GM21526 (cell line): Measurements from ENCODE around the gene RASSF5.

Experiments
- ATAC-seq: cut with Tn5 transposase; IDR thresholded peaks from one replicate; pipeline ENCODE4 v1.9.1; 2021; ENCODE audit warnings: moderate library complexity; ENCODE audit not compliant: unreplicated experiment, low FRiP score

Gene RASSF5

DNA sequence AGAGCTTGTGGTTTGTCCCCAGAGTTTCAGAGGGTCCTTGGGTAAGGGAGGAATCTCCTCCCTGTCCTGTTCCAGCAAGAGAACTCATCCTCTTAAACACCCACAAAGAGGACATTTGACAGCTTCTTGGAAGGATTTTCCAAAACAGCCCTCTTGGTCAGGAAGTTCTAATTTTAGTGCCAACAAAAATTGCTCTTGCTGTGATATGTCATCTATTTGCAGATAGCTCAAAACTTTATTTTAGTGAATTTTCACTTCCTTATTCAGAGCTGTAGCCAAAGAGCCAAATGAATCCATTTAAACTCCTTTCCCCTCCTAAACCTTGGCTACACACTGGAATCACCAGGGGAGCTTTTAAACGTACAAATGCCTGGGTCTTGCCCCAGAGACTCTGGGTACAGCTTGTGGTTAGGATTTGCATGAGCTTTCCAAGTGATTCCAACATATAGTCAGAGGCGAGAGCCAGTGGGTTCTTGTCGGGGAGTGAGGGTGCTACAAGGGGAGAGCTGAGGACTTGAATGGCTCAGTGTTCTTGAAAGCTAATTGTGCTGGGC is 11.8 kb upstream of the RASSF5 start:
- no peak for ATAC-seq

DNA sequence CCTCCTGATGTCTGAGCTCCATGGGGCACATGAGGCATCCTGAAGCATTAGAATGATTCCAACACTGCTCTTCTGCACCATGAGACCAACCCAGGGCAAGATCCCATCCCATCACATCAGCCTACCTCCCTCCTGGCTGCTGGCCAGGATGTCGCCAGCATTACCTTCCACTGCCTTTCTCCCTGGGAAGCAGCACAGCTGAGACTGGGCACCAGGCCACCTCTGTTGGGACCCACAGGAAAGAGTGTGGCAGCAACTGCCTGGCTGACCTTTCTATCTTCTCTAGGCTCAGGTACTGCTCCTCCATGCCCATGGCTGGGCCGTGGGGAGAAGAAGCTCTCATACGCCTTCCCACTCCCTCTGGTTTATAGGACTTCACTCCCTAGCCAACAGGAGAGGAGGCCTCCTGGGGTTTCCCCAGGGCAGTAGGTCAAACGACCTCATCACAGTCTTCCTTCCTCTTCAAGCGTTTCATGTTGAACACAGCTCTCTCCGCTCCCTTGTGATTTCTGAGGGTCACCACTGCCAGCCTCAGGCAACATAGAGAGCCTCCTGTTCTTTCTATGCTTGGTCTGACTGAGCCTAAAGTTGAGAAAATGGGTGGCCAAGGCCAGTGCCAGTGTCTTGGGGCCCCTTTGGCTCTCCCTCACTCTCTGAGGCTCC is 11.1 kb upstream of the RASSF5 start:
- no peak for ATAC-seq

DNA sequence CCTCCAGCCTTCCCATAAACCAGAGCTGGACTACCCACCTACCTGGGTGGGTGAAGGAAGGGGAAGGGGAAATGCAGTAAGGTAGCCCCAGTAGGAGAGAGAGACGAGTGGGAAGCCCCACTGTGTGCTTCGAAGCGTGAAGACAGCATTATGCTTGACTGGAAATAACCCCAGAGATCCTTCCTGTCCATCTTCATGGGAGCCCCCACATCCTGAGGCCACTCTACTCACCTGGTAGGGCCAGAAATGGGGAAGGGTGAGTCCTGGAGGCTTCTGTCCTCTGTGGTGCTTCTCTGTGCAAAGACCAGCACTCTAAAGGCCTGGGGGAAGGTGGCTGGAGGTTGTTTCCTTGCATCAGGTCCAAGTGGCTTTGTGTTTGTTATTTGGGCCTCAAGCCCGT is 10.0 kb upstream of the RASSF5 start:
- ATAC-seq = no peak

DNA sequence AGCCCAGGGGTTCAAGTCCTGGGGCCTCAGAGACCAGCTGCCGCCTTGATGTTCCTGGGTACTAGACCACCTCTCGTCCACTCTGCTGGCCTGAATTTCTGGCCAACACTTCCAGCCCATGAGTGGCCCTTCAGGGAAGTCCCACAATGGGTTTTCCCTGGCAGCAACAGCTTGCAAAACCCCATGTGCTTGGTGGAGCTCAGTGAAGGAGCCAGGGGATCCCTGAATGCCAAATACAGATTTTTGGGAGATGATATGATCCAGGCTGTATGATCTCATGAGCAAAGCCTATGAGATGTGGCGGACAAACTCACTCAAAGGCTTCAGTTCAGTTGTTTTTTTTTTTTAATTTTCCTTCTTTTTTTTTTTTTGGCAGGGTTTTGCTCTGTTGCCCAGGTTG is 9.6 kb upstream of the RASSF5 start:
- ATAC-seq = no peak

DNA sequence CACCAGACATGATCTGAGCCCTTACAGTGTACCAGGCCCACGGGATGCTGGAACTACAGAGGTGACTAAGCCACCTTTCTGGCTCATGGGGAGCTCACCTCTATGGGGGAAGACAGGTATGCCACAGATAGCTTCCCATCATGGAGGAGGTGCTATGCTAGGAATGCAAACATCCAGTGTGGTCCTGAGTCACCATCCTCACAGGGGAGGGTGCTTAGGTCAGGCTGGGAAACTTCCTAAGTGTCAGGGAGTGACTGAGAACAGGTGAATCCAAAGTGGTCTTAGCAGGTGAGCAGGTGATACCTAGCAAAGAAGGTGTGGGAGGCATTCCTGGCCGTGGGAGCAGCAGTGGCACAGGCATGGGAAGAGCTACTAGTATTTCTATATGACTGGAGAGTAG is 8.6 kb upstream of the RASSF5 start:
- ATAC-seq = no peak

DNA sequence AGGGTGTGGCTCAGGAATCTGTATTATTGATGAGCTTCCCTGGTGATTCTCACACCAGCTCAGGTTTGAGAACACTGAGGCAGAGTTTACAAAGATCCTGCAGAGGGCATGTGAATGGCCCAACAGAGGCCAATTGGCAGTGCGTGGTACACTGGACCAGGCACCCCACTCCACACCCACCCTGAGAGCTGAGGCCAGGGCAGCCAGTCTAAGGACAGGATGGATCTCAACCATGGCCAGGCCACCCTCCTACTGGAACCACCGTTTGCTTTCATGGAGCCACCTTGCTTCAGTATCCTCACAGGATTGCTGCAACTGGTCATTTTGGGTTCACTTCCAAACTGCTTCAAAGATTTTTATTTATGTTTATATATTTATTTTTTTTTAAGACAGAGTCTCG is 7.3 kb upstream of the RASSF5 start:
- ATAC-seq = no peak

DNA sequence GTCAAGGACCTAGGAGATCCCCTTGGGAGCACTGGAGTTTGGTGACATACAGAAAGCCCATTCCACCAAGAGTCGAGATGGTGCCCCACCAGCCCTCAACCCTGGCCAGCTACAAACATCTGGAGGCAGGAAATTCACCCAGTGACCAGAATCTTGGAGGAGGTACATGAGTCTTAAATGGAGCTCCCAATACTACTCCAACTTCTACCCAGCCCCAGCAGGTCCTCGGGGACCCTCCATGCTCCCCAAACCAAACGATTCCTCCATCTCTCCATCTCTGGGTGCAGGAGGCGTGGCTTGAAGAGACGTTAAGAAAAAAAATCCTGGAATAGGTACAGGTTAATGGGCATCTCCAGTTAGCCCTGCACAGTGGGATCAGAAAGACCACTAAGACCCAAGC is 5.5 kb upstream of the RASSF5 start:
- ATAC-seq = no peak

DNA sequence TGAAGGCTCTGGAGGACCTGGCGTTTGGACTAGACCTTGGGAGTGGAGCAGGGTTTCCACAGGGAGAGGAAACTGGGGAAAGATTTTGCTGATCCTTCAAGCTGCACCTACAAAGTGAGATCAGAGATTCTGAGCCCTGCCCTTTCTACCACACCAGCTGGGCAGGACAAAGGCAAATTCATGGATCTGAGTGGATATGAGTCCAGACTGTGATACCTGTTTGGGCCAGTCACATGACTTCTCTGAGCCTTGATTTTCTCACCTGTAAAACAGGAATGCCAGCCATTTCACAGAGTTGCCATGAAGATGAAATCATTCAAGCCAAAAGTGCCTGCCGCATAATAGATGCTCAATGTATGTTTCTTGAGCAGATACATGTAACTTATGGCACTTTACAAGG is 4.9 kb upstream of the RASSF5 start:
- ATAC-seq = no peak

DNA sequence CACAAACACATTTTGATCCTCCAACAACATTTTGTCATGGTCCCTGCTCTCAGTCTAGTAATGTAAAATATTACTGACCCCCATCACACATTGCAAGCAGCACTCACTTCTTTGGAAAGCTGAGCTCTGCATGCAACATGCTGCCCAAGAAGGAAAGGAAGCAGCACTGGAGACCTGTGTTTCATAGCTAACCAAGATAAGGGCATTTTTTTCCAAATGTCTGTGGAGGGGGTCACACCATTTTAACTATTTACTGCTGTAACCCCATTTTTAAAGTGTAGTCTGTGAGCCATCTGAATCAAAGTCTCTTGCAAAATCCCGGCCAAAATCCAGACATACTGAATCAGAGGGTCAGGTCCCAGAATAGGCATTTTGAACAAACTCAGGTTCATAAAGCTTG is 4.5 kb upstream of the RASSF5 start:
- ATAC-seq = no peak

DNA sequence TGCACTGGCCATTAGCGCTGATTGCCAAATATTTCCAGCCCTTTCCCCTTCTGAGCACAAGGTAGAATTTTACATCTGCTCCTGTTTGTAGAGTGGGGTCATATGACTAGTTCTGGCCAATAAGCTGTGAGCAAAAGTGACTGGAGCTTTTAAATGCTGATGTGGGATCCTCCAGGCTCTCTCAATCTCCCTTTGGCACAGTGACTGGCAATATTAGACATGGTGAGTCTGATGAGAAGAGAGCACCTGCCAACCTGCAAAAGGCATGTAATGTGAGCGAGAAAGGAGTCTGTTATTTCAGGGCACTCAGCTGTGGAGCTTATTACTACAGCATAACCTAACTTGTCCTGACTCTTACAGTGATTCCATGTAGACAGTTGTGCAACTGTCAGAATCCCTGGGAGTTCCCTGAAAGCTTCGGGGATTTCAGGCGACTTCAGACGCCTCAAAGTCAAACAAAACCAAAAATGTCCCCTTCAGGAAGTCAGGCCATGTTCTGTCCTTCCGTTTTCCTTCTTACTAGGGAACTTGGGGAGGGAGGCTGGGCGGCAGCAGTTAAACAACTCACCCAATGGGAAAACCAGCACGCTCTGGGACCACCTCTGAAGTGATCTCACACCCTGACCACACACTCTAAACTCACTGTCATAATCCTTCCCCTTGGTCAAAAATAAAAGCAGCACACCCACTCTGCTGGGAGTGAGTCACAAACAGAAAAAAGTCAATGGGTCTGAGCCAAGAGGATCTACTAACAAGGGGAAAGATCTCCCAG is 3.6 kb upstream of the RASSF5 start:
- no peak for ATAC-seq

DNA sequence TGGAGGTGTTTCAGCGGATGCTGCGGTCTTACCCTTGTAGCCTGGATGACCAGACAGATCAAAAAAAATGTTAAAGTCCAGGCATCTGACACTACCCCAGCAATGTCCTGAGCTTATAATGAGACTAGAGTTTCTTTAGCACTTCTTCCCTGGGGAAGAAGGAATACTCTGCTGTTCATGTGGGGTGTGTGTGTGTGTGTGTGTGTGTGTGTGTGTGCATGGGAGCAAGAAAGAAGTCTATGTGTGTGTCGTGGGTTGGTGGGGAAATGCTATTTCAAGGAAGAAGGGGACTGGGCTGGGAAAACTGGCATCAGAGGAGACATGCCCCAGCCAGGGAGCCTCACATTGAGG is 3.0 kb upstream of the RASSF5 start:
- no peak for ATAC-seq

DNA sequence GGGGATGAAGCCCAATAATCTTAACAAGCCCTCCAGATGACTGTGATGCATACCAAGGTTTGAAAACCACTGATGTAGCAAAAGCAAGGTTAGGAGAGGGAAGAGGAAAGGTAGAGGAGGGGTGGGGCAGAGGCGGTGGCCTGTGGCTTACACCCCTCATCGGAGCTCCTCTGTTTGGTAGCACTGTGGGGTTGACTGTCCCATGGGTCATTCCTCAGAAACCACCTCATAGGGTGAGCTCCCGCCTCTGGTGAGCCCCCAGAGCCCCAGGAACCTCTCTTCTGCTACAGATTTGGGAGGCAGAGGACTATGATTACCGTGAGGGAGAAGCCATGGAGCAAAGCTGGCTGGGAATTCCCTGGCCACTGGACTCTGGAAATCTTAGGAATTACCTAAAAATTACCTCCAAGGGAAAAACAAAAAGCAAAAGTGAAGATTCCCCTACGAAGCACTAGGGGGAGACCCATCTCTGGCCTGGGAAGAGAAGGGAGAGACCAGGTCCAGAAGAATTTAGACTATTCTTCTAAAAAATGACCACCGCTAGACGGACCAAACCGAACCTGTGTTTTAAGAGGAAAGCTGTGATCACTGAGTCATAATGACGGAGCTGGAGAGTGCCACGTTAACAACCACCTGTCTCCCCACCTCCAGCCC is 1.5 kb upstream of the RASSF5 start:
- no peak for ATAC-seq

DNA sequence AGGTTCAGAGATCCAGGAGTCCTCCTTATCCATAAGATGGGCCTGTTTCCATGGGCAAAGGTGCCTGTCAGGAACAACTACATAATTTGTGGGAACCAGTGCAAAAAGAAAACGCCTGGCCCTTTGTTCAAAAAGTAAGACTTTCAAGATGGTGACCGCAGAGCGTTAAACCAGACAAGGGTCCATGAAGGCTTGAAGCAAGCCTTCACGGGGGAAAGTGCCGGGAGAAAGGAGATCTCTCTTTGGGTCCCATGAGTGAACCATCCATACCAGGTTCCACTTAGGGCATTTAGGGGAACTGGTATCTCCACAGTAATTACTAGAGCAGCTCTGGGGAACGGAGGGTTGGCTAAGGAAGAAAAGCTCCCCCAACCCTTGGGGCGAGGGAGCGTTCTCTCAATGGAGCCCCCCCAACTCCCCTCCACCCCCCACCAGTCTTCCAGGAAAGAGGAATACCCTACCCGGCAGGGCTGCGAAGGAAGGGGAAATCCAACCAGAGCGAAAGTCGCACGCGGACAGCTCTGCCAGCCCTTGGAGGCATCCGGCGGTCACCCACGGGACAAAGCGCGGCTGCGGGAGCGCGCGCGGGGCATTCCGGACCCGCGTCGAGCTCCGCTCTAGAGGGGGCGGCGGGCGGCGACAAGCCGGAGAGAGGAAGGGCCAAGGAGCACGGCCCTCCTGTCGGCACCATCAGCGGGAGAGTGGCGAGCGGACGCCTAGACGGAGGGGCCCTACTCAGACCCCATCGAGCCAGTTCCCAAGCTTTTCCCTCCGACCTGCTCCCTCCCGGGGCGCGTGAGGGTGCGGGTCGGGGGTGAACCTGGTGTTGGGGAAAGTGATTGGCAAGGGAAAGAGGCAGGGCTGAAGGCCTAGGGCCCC is 687 bp upstream of the RASSF5 start:
- ATAC-seq = peak; percentile 16

DNA sequence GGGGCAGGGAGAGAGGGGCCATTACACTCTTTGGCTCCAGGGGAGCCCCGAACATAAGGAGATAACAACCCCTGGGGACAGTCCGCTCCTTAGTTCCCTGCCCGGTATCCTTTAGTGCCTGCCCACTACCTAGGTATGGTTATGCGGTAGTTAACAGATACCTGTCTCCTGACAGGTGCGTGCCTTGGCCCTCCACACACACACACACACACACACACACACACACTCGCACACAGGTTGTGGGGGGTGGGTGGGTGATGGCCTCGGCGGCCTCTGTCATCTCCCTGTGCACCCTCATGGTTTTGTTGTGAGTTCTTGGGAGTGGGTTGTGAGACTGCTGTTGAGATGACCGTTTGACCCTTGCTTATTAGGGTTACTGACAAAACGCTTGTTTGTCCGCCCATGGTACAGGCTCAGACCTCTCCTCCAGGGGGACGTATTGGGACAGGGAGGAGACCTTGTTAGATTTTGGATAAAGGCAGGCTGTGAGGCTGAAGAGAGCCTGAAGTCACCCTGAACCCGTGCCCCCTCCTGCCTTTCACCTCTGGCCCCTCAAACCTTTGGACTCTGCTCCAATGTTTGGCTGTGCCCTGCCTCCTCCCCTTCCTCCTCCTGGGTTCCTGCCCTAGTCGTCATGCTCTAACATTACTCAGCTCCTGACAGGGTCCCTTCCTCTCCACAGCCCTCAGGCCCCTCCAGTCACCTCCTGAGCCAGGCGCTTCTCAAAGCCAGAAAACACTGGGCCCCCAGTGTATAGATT is 979 bp downstream of the RASSF5 start:
- ATAC-seq = no peak

DNA sequence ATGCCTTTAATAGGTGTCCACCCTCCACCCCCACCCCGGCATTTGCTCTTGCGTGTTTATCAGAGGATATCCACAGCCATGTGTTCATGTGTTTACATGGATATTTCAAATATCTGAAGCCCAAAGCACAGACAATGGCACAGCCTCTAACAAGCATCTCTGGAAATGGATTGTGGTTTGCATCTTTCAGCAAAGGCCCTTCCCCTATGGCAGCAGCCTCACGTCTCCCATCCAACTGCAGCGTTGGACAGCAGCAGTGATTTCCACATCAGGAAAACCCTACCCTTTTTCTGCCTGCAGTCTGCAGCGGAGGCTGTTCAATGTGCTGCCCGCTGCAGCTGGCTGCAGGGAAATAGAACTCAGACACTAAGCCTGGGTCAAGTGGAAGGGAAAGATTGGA is 1.6 kb downstream of the RASSF5 start:
- no peak for ATAC-seq

DNA sequence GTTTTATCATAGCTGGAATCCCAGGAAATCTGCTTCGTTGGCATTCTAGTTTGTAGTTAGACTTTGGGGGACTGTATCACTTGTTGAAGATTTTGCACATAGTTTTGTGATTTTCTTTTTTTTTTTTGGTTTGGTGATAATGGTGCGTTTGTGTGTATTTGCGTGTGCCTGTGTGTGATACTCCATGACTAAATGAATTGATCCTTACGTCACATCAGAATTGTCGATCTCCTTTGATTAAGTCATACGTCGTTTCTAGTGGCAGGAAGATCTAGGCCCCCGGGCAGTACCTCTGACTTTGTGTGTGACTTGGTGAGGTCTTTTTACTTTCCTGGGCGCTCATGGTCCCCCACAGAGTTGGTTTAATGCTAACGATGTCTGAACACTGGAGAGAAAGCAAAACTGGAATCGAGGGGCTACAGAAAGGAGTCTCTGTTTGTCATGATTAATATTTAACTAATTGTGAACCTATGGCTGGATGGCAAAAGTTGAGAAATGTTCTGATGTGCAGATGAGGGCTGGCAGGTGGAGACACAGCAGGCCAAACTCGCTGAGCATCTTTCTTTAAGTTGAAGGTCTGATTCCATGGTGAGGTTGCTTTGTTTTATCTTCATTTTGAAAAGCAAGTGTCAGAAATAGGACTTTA is 2.4 kb downstream of the RASSF5 start:
- ATAC-seq = no peak

DNA sequence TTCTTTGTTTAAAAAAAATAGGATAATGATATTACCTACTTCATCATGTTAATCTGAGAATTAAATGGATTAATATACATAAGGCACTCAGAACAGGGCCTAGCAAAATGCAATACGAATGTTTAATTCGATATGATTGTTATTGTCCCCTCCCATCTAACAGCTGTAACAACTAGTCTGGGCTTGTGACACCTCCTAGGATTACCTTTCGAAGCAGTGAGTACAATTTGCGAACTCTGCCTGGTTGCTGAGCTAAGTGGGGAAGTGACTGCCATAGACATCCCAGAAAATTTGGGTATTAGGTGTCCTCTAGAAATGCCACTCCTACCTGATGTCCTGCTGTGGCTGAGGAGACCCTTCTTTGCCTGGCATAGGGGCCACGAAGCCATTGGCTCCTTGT is 3.0 kb downstream of the RASSF5 start:
- ATAC-seq = no peak

DNA sequence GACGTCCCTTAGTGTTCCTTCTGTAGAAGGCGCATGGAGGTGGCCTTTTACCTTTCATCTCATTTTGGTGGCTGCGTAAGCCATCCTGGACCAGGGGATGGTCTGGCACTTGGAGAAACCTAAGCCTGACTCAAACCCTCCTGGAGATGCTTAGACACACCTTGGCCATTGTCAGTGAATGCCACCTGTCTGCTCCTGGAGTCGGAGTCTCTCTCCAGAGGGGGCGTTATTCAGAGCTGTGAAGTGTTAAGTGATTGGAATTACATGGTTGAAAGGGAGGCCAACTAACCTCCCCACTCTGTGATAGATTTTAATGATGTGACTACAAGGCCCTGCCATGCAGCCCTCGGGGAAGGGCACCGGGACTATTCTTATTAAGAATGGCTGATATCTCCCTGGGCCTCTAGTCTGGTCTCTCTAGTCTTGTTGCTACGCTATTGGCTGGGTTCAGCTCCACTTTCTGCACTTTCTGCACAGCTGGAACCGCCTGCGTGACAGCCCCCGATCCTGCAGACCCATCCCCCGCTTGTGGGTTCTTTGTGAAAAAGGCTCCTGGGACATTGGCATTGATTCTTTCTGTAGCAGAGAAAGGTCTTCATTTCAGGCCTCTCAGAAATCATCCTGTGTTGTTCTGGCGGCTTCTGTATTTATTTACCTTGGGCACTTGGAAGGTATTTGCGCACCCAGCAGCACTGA is 4.2 kb downstream of the RASSF5 start:
- no peak for ATAC-seq
